Pancreas (tissue), 10 donors: ENCODE data around the gene EFNA5. TPM values are rescaled to one million over a fixed set of nuclear protein-coding genes. Genes with fewer than 3 reads are reported as not detected.

Source experiments
- ATAC-seq, 4 donors: fragments of 200-7000 bp; cut with Tn5 transposase; one replicate each; pipeline versions ENCODE4 v1.8.0 to v1.9.1; 2020; ENCODE audit warnings: mild to moderate bottlenecking in 4 of 4, moderate library complexity in 4 of 4
- DNase-seq, 6 donors: peaks; one replicate each; pipeline ENCODE4 v3.0.0-alpha.2; 2020
- FAIRE-seq: peaks from 2 replicates; lab custom pipeline; 2012; peaks lifted over from hg19 to GRCh38; lab: Jason Lieb, UNC
- H3K27ac ChIP-seq, 4 donors: fragments of 200-600 bp; sonication (generic); 1 replicate in 3 of 4; 2 replicates in 1 of 4; pipeline versions ENCODE4 v1.5.0 to v1.8.0; 2020
- H3K27me3 ChIP-seq, 4 donors: fragments of 200-600 bp; one replicate each; pipeline ENCODE4 v1.8.0; 2021
- H3K36me3 ChIP-seq, 3 donors: fragments of 200-600 bp; sonication (generic) in 1 of 3; one replicate each; pipeline versions ENCODE4 v1.5.0 to v1.8.0; 2020 to 2021
- H3K4me1 ChIP-seq, 3 donors: fragments of 200-600 bp; one replicate each; pipeline ENCODE4 v1.8.0; 2021
- H3K4me3 ChIP-seq, 4 donors: fragments of 200-600 bp; sonication (generic) in 2 of 4; one replicate each; pipeline versions ENCODE4 v1.5.0 to v1.8.0; 2020 to 2021
- H3K9me3 ChIP-seq, 4 donors: fragments of 200-600 bp; one replicate each; pipeline ENCODE4 v1.8.0; 2021
- WGBS, 2 donors: extraction: QIAGEN DNeasy Blood & Tissue Kit; methylation state at CpG; one replicate each; pipeline ENCODE4 v1.1.7; 2013; 5-methylcytosine and 5-hydroxymethylcytosine counted together
- intact Hi-C, 3 donors: fragments of 100-400 bp; cut with DNase I; formaldehyde crosslinking; loops; one replicate each; pipeline versions ENCODE4 v1.11.1 to v1.14.2; 2022
- polyA plus RNA-seq, 2 donors: library from polyadenylated mRNA; stranded (reverse); fragments of 200-250 nt; gene quantifications; one replicate each; pipeline ENCODE4 v1.2.3, GENCODE V29; 2013
- total RNA-seq, 6 donors: library from RNA; stranded (reverse); fragmentation: NEBNext Ultra II Directional in 4 of 6; extraction: Animal tissue kit (Norgen Biotek cat#: 25700) in 4 of 6; gene quantifications; one replicate each; pipeline versions ENCODE4 v1.2.1 to v1.2.4, GENCODE V29; 2021 to 2023
- TF ChIP-seq, protein P1 (sequence below), 4 donors: fragments of 200-600 bp; sonication (generic) in 3 of 4; IDR thresholded peaks; one replicate each; pipeline versions ENCODE4 v1.5.0 to v1.8.0; 2021; ENCODE audit warnings: antibody characterized with exemption in 4 of 4
- donor health status: healthy with polysubstance abuse.
- donor health status: DM: no; HTN: no; CAD: no; lungs with moderate emphysema.
- donor health status: DM: no; HTN: no; CAD: no.
- donor health status: control.
- donor health status: control.
- donor health status: Bipolar disorder and iron deficiency.
- donor health status: DM: yes; HTN: yes; CAD: no.
- donor health status: DM: no; HTN: no; CAD: no.
- donor health status: DM: no; HTN: no; CAD: no.
- donor health status: DM: yes; HTN: yes; CAD: no.

EFNA5 gene
- total and polyA plus RNA-seq, 8 donors = 0.23 to 3.8 (median 2.1) TPM

DNA sequence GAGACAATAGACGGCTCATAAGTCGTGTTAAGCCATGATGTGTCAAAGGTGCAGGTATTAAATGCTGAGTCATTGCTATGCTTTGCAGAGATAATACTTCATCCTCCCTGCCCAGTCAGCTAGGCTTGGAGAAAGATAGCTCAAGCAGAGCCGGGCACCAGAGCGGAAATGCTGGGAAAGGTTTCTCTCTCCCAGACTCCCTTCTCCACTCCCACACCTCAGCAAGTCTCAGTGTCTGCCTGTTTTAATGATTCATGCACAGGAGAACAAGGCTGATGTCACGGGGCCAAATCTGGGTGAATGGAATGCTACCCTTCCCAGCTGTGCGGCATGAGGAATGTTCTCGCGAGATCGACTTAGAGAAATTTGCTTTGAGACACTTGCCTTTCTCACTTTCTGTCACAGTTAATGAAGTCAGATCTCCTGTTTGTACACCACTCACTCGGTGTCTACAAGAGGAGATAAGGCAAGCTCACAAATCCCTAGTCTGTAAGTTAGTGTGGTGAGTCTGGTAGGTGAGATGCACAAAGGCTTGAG, 204.4 kb downstream of the EFNA5 start:
- FAIRE-seq = no peak
- Histone ChIP-seq H3K36me3 (no peaks in the 10 kb centered on the region), H3K4me1 (no peaks in the 10 kb centered on the region), H3K4me3 (no peak overlapping the region), H3K27me3 (no peaks in the 10 kb centered on the region), H3K9me3 (no peaks in the 10 kb centered on the region), H3K27ac (no peak overlapping the region)
- TF ChIP-seq, protein P1, sequence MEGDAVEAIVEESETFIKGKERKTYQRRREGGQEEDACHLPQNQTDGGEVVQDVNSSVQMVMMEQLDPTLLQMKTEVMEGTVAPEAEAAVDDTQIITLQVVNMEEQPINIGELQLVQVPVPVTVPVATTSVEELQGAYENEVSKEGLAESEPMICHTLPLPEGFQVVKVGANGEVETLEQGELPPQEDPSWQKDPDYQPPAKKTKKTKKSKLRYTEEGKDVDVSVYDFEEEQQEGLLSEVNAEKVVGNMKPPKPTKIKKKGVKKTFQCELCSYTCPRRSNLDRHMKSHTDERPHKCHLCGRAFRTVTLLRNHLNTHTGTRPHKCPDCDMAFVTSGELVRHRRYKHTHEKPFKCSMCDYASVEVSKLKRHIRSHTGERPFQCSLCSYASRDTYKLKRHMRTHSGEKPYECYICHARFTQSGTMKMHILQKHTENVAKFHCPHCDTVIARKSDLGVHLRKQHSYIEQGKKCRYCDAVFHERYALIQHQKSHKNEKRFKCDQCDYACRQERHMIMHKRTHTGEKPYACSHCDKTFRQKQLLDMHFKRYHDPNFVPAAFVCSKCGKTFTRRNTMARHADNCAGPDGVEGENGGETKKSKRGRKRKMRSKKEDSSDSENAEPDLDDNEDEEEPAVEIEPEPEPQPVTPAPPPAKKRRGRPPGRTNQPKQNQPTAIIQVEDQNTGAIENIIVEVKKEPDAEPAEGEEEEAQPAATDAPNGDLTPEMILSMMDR (IDR thresholded peaks at IDR 0.05) = no peak
- WGBS, 2 donors = 33 to 38% methylated on average over 10 of the region's 10 CpGs
- DNase-seq = peak in 1 of 6 donors; percentile 12
- ATAC-seq = peak; percentile 35 to 58 (median 47)
- intact Hi-C loops = no loop called here

DNA sequence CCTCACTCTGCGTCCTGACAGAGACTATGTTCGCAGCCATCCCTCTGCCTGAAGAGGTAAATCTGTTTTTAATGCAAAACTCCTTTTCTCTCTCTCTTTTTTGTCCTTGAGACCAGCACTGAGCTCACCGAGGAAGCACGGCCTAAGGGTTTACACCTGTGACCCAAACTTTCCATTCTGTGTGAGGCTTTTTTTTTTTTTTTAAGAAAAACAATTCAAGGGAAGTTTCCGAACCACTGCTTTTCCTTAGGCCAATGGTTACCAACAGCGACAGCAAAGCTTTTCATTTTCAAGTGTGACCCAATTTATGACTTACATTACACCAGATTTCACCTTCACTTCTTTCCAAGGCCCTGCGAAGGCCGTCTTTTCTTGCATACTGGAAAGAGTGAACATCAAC, 205.9 kb downstream of the EFNA5 start:
- no peak overlapping the region for H3K4me3 ChIP-seq
- intact Hi-C loops = no loop called here
- no peaks in the 10 kb centered on the region for H3K27me3 ChIP-seq
- TF ChIP-seq, protein P1 (IDR thresholded peaks at IDR 0.05) = no peak
- WGBS, 2 donors = 86 to 94% methylated on average over 8 of the region's 8 CpGs
- H3K36me3 ChIP-seq = no peaks in the 10 kb centered on the region
- H3K4me1 ChIP-seq = no peaks in the 10 kb centered on the region
- FAIRE-seq = no peak
- no peaks in the 10 kb centered on the region for H3K9me3 ChIP-seq
- no peak for ATAC-seq
- no peak for DNase-seq
- H3K27ac ChIP-seq = no peak overlapping the region

DNA sequence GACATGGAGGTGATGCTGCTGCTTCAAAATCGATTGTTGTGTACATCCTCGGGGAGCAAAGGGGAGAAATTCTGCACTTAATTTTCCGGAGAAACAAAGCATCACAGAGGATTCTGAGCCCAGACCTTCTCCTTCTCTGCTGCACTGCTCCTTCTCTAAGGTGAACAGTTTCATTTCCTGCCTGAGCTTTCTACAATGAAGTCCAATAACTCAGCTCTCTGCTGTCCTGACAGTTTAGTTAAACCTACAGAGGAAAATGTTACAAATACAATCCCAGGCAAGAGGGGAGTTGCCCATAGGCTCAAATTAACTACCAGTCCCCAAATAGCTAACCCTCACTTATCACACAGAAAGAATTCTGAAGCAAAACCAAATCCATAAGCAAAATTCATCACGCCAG, 206.3 kb downstream of the EFNA5 start:
- DNase-seq = no peak

DNA sequence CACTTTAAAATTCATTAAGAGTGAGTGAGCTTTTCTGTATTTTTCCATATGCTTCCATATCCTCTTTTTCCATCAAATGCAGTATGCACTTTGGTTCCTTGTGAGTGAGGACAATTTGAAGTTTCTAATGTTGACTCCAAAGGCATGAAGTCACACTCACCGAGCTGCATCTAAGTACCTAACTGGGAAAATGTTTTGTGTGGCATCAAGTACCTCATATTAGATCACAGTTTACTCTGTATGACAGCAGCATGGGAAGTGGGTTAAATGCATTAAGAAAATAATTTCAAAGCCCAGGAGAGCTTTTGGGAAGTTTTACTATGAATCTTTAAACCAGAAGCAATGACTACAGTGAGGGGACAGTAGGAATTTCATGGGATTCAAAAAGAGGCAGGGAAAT, 207.0 kb downstream of the EFNA5 start:
- FAIRE-seq (no peak), DNase-seq (no peak), ATAC-seq (no peak)
- Histone ChIP-seq H3K27ac (no peak overlapping the region), H3K9me3 (no peaks in the 10 kb centered on the region), H3K36me3 (no peaks in the 10 kb centered on the region), H3K4me3 (no peak overlapping the region), H3K27me3 (no peaks in the 10 kb centered on the region), H3K4me1 (no peaks in the 10 kb centered on the region)
- TF ChIP-seq, protein P1 (IDR thresholded peaks at IDR 0.05) = no peak
- 79 to 92% methylated on average over 1 of the region's 1 CpG for WGBS, 2 donors
- intact Hi-C loops = no loop called here

More for the DNA sequence above, 206.3 kb downstream of the EFNA5 start:
- Histone ChIP-seq H3K9me3 (no peaks in the 10 kb centered on the region), H3K27me3 (no peaks in the 10 kb centered on the region), H3K4me1 (no peaks in the 10 kb centered on the region), H3K4me3 (no peak overlapping the region), H3K36me3 (no peaks in the 10 kb centered on the region), H3K27ac (no peak overlapping the region)
- intact Hi-C loops = no loop called here
- no peak for FAIRE-seq
- 66 to 69% methylated on average over 4 of the region's 4 CpGs for WGBS, 2 donors
- TF ChIP-seq, protein P1 (IDR thresholded peaks at IDR 0.05) = no peak
- no peak for ATAC-seq

DNA sequence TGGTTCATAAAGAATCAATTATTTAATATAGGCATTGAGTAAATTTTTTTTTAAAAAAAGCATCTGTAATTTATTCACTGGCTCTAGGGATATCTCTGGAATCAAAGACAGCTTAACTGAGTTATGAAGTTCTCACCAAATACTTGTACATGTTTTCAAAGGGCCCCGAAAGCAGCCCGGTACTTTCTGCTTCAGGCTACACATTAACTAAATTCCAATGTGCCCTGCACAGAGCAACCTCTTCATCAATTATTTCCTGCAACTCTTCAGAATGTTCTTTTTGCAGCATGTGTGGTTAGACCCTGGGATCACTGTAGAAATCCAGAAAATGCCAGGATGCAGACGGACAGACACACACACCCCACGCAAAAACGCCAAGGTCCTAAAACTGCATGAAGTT, 209.0 kb downstream of the EFNA5 start:
- Histone ChIP-seq H3K27ac (no peak overlapping the region), H3K36me3 (no peaks in the 10 kb centered on the region), H3K9me3 (no peaks in the 10 kb centered on the region), H3K4me3 (no peak overlapping the region), H3K4me1 (no peaks in the 10 kb centered on the region), H3K27me3 (no peaks in the 10 kb centered on the region)
- no peak for DNase-seq
- 48 to 51% methylated on average over 5 of the region's 5 CpGs for WGBS, 2 donors
- no peak for FAIRE-seq
- ATAC-seq = peak in 2 of 4 donors; percentile 59 to 70
- TF ChIP-seq, protein P1 (IDR thresholded peaks at IDR 0.05) = no peak
- intact Hi-C loops = no loop called here
